GM12891 (cell line): ENCODE data around the gene POLR1G.
A peak's percentile ranks its signal among the peaks of the same experiment; 100 is the strongest.

Source experiments
- DNase-seq: peaks from one replicate; pipeline ENCODE4 v3.0.0; 2011; ENCODE audit warnings: low spot score; ENCODE audit not compliant: insufficient read length
- FAIRE-seq: peaks from 2 replicates; lab custom pipeline; 2011; peaks lifted over from hg19 to GRCh38; lab: Jason Lieb, UNC
- PAX5 ChIP-seq: IDR thresholded peaks from 2 replicates; pipeline ENCODE4 v1.6.1; 2011; ENCODE audit warnings: low read length, moderate library complexity, mild to moderate bottlenecking; ENCODE audit not compliant: insufficient read depth, severe bottlenecking
- POLR2A ChIP-seq: IDR thresholded peaks from 2 replicates; pipeline ENCODE4 v1.6.1; 2011; ENCODE audit warnings: low read depth, low read length, control low read depth
- POLR2AphosphoS5 ChIP-seq: IDR thresholded peaks from 2 replicates; pipeline ENCODE4 v1.6.1; 2011; ENCODE audit warnings: low read depth, low read length, control low read depth
- POU2F2 ChIP-seq: IDR thresholded peaks from 2 replicates; pipeline ENCODE4 v1.6.1; 2011; ENCODE audit warnings: low read depth, mild to moderate bottlenecking, control low read depth, low read length, moderate library complexity
- SPI1 ChIP-seq: IDR thresholded peaks from 2 replicates; pipeline ENCODE4 v1.6.1; 2011; ENCODE audit warnings: low read depth, low read length, control low read depth
- TAF1 ChIP-seq: IDR thresholded peaks from 2 replicates; pipeline ENCODE4 v1.6.1; 2011; ENCODE audit warnings: low read depth, low read length, control low read depth

Gene POLR1G

GRCh38 chr19:45368127-45368526 lies 38.3 kb upstream of the POLR1G start:
- DNase-seq = no peak
- TF ChIP-seq POU2F2 = no peak
- TF ChIP-seq PAX5 = no peak
- TF ChIP-seq POLR2A = no peak
- TF ChIP-seq POLR2AphosphoS5 = no peak
- TF ChIP-seq TAF1 = no peak
- no peak for TF ChIP-seq SPI1
- no peak for FAIRE-seq

GRCh38 chr19:45368737-45369340 lies 37.6 kb upstream of the POLR1G start:
- TF ChIP-seq POLR2AphosphoS5 (no peak), SPI1 (no peak), TAF1 (no peak), PAX5 (no peak), POU2F2 (no peak), POLR2A (no peak)
- FAIRE-seq (no peak), DNase-seq (no peak)

GRCh38 chr19:45370410-45371204 lies 35.8 kb upstream of the POLR1G start, which contains the start of gene ERCC2:
Gene ERCC2 (minus strand): TSS chr19:45370573. CDS start chr19:45370540, 33 bp downstream.
- peak; percentile 95 for FAIRE-seq
- DNase-seq = peak; percentile 100
- peak; percentile 100 for TF ChIP-seq POU2F2
- TF ChIP-seq TAF1 = 0 out of 2 replicates have a peak, but pooled peaks have one; percentile 48
- TF ChIP-seq SPI1 = no peak
- peak; percentile 64 for TF ChIP-seq POLR2A
- TF ChIP-seq POLR2AphosphoS5 = peak; percentile 60; the same call in 1 of the 2 replicates

GRCh38 chr19:45376045-45376724 lies 30.3 kb upstream of the POLR1G start:
- no peak for TF ChIP-seq POLR2AphosphoS5
- no peak for TF ChIP-seq SPI1
- TF ChIP-seq POLR2A = no peak
- TF ChIP-seq POU2F2 = no peak
- TF ChIP-seq TAF1 = no peak
- DNase-seq (no peak), FAIRE-seq (no peak)

GRCh38 chr19:45380107-45380506 lies 26.3 kb upstream of the POLR1G start:
- FAIRE-seq (no peak), DNase-seq (no peak)
- TF ChIP-seq SPI1 (no peak), POLR2A (no peak), POU2F2 (no peak), TAF1 (no peak), PAX5 (no peak), POLR2AphosphoS5 (no peak)

- TF ChIP-seq TAF1 (no peak), PAX5 (no peak), POU2F2 (no peak), POLR2A (no peak), SPI1 (no peak), POLR2AphosphoS5 (no peak)
- no peak for FAIRE-seq
- no peak for DNase-seq
These were observed 24.0 kb upstream of the POLR1G start for GRCh38 chr19:45382426-45382825.

- FAIRE-seq = no peak
- DNase-seq = no peak
- TF ChIP-seq POLR2AphosphoS5 = no peak
- no peak for TF ChIP-seq PAX5
- no peak for TF ChIP-seq POU2F2
- no peak for TF ChIP-seq POLR2A
- TF ChIP-seq TAF1 = no peak
- TF ChIP-seq SPI1 = no peak
These were observed 20.8 kb upstream of the POLR1G start for GRCh38 chr19:45385392-45386221.

GRCh38 chr19:45391346-45391745 lies 15.1 kb upstream of the POLR1G start:
- FAIRE-seq (no peak), DNase-seq (no peak)
- TF ChIP-seq PAX5 = no peak
- TF ChIP-seq SPI1 = 0 out of 2 replicates have a peak, but pooled peaks have one; percentile 12

- DNase-seq (no peak), FAIRE-seq (no peak)
These were observed 14.4 kb upstream of the POLR1G start for GRCh38 chr19:45391871-45392665.

More at GRCh38 chr19:45391871-45392665, 14.4 kb upstream of the POLR1G start:
- TF ChIP-seq PAX5 = no peak
- no peak for TF ChIP-seq SPI1
- TF ChIP-seq TAF1 = no peak
- TF ChIP-seq POLR2AphosphoS5 = no peak
- no peak for TF ChIP-seq POLR2A
- TF ChIP-seq POU2F2 = no peak
